ENCODE measurements around the gene DPH7.
"Not testable (repeated sequence)": the region's sequence is repeated elsewhere in the genome, so short reads cannot be mapped to it uniquely, and the experiment has no call there.

Gene DPH7

GRCh38 chr9:137518661-137519459 lies 59.9 kb downstream of the DPH7 start:
- not testable (repeated sequence) for H3K4me3 ChIP-seq (ENCODE audit: low read depth, low read length); DNase-seq; H4K8ac ChIP-seq (ENCODE audit: low read depth, low read length); H4K12ac ChIP-seq (ENCODE audit: low read depth, low read length); H3K18ac ChIP-seq (ENCODE audit: low read length); H4K91ac ChIP-seq (ENCODE audit: low read depth, low read length); H3K9me3 ChIP-seq (ENCODE audit: insufficient read depth, low read depth, low read length); H3K79me2 ChIP-seq (ENCODE audit: control insufficient read depth, insufficient read depth, low read length, poor library complexity); H2AK5ac ChIP-seq (ENCODE audit: low read length); H3K79me1 ChIP-seq (ENCODE audit: low read length); H3K4me1 ChIP-seq (ENCODE audit: control insufficient read depth in 1 of 2, insufficient read depth in 2 of 2, low read length in 2 of 2); H3K4ac ChIP-seq (ENCODE audit: low read depth, low read length); H2AFZ ChIP-seq (ENCODE audit: insufficient read depth, low read length, poor library complexity); H3K27me3 ChIP-seq (ENCODE audit: insufficient read depth, low read length); H3K9ac ChIP-seq (ENCODE audit: low read length); H2BK12ac ChIP-seq (ENCODE audit: low read length); H3K36me3 ChIP-seq (ENCODE audit: control insufficient read depth in 1 of 2, insufficient read depth in 2 of 2, low read length in 2 of 2); H3K14ac ChIP-seq (ENCODE audit: low read length); H3K27ac ChIP-seq (ENCODE audit: low read depth, low read length); H2BK5ac ChIP-seq (ENCODE audit: low read depth, low read length, poor library complexity); H3K23ac ChIP-seq (ENCODE audit: low read length); H3K4me2 ChIP-seq (ENCODE audit: low read length); H2BK120ac ChIP-seq (ENCODE audit: insufficient read depth, low read length, poor library complexity)
- no CpG with 5 or more reads among the region's 13 CpGs for WGBS (ENCODE audit: extremely low coverage, insufficient coverage, insufficient read length)

- Histone ChIP-seq H3K23ac (ENCODE audit: low read length) (no peak overlapping the region), H3K14ac (ENCODE audit: low read length) (no peak overlapping the region), H3K36me3 (ENCODE audit: control insufficient read depth in 1 of 2, insufficient read depth in 2 of 2, low read length in 2 of 2) (no peaks in the 10 kb centered on the region), H3K9ac (ENCODE audit: low read length) (no peak overlapping the region), H3K4me2 (ENCODE audit: low read length) (no peak overlapping the region), H2AK5ac (ENCODE audit: low read length) (no peak overlapping the region), H3K18ac (ENCODE audit: low read length) (no peak overlapping the region), H4K12ac (ENCODE audit: low read depth, low read length) (no peak overlapping the region), H3K79me2 (ENCODE audit: control insufficient read depth, insufficient read depth, low read length, poor library complexity) (no peaks in the 10 kb centered on the region), H3K79me1 (ENCODE audit: low read length) (no peaks in the 10 kb centered on the region), H3K4me3 (ENCODE audit: low read depth, low read length) (no peak overlapping the region), H4K91ac (ENCODE audit: low read depth, low read length) (no peak overlapping the region), H3K4ac (ENCODE audit: low read depth, low read length) (no peak overlapping the region), H4K8ac (ENCODE audit: low read depth, low read length) (no peak overlapping the region), H3K27me3 (ENCODE audit: insufficient read depth, low read length) (no peaks in the 10 kb centered on the region), H3K4me1 (ENCODE audit: control insufficient read depth in 1 of 2, insufficient read depth in 2 of 2, low read length in 2 of 2) (no peaks in the 10 kb centered on the region), H2BK5ac (ENCODE audit: low read depth, low read length, poor library complexity) (no peak overlapping the region), H2BK12ac (ENCODE audit: low read length) (no peak overlapping the region), H3K27ac (ENCODE audit: low read depth, low read length) (no peak overlapping the region), H2BK120ac (ENCODE audit: insufficient read depth, low read length, poor library complexity) (no peak overlapping the region), H3K9me3 (ENCODE audit: insufficient read depth, low read depth, low read length) (peaks cover 8% of the 10 kb centered on the region), H2AFZ (ENCODE audit: insufficient read depth, low read length, poor library complexity) (no peak overlapping the region)
- WGBS (ENCODE audit: extremely low coverage, insufficient coverage, insufficient read length) = no CpG with 5 or more reads among the region's 10 CpGs
- DNase-seq = no peak
These were observed 62.4 kb downstream of the DPH7 start for GRCh38 chr9:137516144-137516917.

GRCh38 chr9:137515338-137515724 lies 63.4 kb downstream of the DPH7 start:
- Histone ChIP-seq H3K4me1 (ENCODE audit: control insufficient read depth in 1 of 2, insufficient read depth in 2 of 2, low read length in 2 of 2) (no peaks in the 10 kb centered on the region), H2BK12ac (ENCODE audit: low read length) (no peak overlapping the region)
- WGBS (ENCODE audit: extremely low coverage, insufficient coverage, insufficient read length) = no CpG with 5 or more reads among the region's 23 CpGs

DNA sequence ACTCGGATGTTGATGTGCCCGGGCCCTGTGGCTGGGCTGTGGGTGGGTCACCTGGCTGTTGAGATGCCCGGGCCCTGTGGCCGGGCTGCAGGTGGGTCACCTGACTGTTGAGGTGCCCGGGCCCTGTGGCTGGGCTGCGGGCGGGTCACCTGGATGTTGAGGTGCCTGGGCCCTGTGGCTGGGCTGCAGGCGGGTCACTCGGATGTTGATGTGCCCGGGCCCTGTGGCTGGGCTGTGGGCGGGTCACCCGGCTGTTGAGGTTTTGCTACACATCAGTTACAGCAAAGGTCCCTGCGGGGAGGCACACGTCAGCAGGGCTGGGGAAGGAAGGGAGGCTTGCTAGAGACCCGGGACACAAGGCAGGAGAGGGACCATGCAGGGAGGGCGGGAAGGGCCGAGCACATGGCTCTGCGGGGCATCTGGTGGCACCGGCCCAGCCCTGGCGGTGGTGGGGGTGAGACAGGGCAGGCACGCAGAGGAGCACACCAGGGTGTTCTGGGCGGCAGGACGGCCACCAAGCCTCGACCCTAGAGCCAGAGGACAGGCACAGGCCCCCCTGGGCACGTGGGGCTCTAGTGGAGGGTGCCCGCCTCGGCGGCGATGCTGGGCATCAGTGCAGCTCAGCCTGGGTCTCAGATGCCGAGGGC lies 63.9 kb downstream of the DPH7 start:
- Histone ChIP-seq H3K14ac (ENCODE audit: low read length) (no peak overlapping the region), H2AK5ac (ENCODE audit: low read length) (no peak overlapping the region), H3K23ac (ENCODE audit: low read length) (no peak overlapping the region), H3K4me3 (ENCODE audit: low read depth, low read length) (no peak overlapping the region), H3K18ac (ENCODE audit: low read length) (no peak overlapping the region), H4K12ac (ENCODE audit: low read depth, low read length) (no peak overlapping the region), H3K36me3 (ENCODE audit: control insufficient read depth in 1 of 2, insufficient read depth in 2 of 2, low read length in 2 of 2) (no peaks in the 10 kb centered on the region), H3K9me3 (ENCODE audit: insufficient read depth, low read depth, low read length) (peaks cover 10% of the 10 kb centered on the region), H4K91ac (ENCODE audit: low read depth, low read length) (no peak overlapping the region), H2BK12ac (ENCODE audit: low read length) (no peak overlapping the region), H3K9ac (ENCODE audit: low read length) (no peak overlapping the region), H3K79me1 (ENCODE audit: low read length) (no peaks in the 10 kb centered on the region), H3K27me3 (ENCODE audit: insufficient read depth, low read length) (no peaks in the 10 kb centered on the region), H3K4me2 (ENCODE audit: low read length) (no peak overlapping the region), H3K4ac (ENCODE audit: low read depth, low read length) (no peak overlapping the region), H4K8ac (ENCODE audit: low read depth, low read length) (no peak overlapping the region), H2BK120ac (ENCODE audit: insufficient read depth, low read length, poor library complexity) (no peak overlapping the region), H3K27ac (ENCODE audit: low read depth, low read length) (no peak overlapping the region), H2BK5ac (ENCODE audit: low read depth, low read length, poor library complexity) (no peak overlapping the region), H2AFZ (ENCODE audit: insufficient read depth, low read length, poor library complexity) (no peak overlapping the region), H3K4me1 (ENCODE audit: control insufficient read depth in 1 of 2, insufficient read depth in 2 of 2, low read length in 2 of 2) (no peaks in the 10 kb centered on the region), H3K79me2 (ENCODE audit: control insufficient read depth, insufficient read depth, low read length, poor library complexity) (no peaks in the 10 kb centered on the region)
- no peak for DNase-seq
- WGBS (ENCODE audit: extremely low coverage, insufficient coverage, insufficient read length) = no CpG with 5 or more reads among the region's 30 CpGs

More at GRCh38 chr9:137515338-137515724, 63.4 kb downstream of the DPH7 start:
- Histone ChIP-seq H2AFZ (ENCODE audit: insufficient read depth, low read length, poor library complexity) (no peak overlapping the region), H3K4ac (ENCODE audit: low read depth, low read length) (no peak overlapping the region), H4K8ac (ENCODE audit: low read depth, low read length) (no peak overlapping the region), H3K27me3 (ENCODE audit: insufficient read depth, low read length) (no peaks in the 10 kb centered on the region), H3K4me3 (ENCODE audit: low read depth, low read length) (no peak overlapping the region), H4K12ac (ENCODE audit: low read depth, low read length) (no peak overlapping the region), H3K4me2 (ENCODE audit: low read length) (no peak overlapping the region), H4K91ac (ENCODE audit: low read depth, low read length) (no peak overlapping the region), H2AK5ac (ENCODE audit: low read length) (no peak overlapping the region), H3K79me1 (ENCODE audit: low read length) (no peaks in the 10 kb centered on the region), H3K14ac (ENCODE audit: low read length) (no peak overlapping the region), H3K36me3 (ENCODE audit: control insufficient read depth in 1 of 2, insufficient read depth in 2 of 2, low read length in 2 of 2) (no peaks in the 10 kb centered on the region), H2BK120ac (ENCODE audit: insufficient read depth, low read length, poor library complexity) (no peak overlapping the region), H3K27ac (ENCODE audit: low read depth, low read length) (no peak overlapping the region), H3K18ac (ENCODE audit: low read length) (no peak overlapping the region), H3K9ac (ENCODE audit: low read length) (no peak overlapping the region), H2BK5ac (ENCODE audit: low read depth, low read length, poor library complexity) (no peak overlapping the region), H3K79me2 (ENCODE audit: control insufficient read depth, insufficient read depth, low read length, poor library complexity) (no peaks in the 10 kb centered on the region), H3K23ac (ENCODE audit: low read length) (no peak overlapping the region), H3K9me3 (ENCODE audit: insufficient read depth, low read depth, low read length) (peaks cover 10% of the 10 kb centered on the region)
- DNase-seq = no peak
